GM18907 (cell line): Measurements from ENCODE around the gene TRDMT1.

Source experiments
- ATAC-seq: cut with Tn5 transposase; IDR thresholded peaks from one replicate; pipeline ENCODE4 v1.9.1; 2021; ENCODE audit warnings: mild to moderate bottlenecking, moderate library complexity; ENCODE audit not compliant: unreplicated experiment

The TRDMT1 gene

DNA sequence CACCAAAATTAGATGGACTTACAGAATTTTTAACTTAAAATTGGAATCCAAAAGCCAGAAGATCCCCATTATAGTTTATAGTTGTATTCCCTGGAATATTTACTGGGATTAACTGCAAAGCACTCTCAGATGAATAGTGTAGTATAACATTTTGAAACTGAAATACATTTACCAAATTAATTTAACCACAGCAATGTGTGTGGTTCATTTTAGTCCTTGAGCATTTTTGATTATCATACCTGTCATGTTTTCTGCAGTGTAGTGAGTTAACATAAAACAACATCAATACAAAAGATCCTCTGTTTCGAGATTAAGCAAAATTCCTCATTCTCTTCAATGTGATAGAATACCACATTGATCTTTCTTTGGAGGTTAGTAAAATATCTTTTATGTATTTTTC is 30.3 kb upstream of the TRDMT1 start:
- ATAC-seq: no peak

- peak; percentile 55 for ATAC-seq
Observed at GRCh38 chr10:17229967-17230682, 28.7 kb upstream of the TRDMT1 start.

DNA sequence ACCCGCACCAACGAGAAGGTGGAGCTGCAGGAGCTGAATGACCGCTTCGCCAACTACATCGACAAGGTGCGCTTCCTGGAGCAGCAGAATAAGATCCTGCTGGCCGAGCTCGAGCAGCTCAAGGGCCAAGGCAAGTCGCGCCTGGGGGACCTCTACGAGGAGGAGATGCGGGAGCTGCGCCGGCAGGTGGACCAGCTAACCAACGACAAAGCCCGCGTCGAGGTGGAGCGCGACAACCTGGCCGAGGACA is 28.2 kb upstream of the TRDMT1 start:
- no peak for ATAC-seq

DNA sequence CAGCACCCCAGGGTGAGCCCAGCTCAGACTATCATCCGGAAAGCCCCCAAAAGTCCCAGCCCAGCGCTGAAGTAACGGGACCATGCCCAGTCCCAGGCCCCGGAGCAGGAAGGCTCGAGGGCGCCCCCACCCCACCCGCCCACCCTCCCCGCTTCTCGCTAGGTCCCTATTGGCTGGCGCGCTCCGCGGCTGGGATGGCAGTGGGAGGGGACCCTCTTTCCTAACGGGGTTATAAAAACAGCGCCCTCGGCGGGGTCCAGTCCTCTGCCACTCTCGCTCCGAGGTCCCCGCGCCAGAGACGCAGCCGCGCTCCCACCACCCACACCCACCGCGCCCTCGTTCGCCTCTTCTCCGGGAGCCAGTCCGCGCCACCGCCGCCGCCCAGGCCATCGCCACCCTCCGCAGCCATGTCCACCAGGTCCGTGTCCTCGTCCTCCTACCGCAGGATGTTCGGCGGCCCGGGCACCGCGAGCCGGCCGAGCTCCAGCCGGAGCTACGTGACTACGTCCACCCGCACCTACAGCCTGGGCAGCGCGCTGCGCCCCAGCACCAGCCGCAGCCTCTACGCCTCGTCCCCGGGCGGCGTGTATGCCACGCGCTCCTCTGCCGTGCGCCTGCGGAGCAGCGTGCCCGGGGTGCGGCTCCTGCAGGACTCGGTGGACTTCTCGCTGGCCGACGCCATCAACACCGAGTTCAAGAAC is 27.7 kb upstream of the TRDMT1 start:
- ATAC-seq: peak; percentile 37

GRCh38 chr10:17228091-17229015 is 26.9 kb upstream of the TRDMT1 start, which contains the start of gene VIM:
VIM (plus strand) TSS chr10:17228241; CDS start chr10:17229423, 1,182 bp downstream.
- peak; percentile 51 for ATAC-seq

DNA sequence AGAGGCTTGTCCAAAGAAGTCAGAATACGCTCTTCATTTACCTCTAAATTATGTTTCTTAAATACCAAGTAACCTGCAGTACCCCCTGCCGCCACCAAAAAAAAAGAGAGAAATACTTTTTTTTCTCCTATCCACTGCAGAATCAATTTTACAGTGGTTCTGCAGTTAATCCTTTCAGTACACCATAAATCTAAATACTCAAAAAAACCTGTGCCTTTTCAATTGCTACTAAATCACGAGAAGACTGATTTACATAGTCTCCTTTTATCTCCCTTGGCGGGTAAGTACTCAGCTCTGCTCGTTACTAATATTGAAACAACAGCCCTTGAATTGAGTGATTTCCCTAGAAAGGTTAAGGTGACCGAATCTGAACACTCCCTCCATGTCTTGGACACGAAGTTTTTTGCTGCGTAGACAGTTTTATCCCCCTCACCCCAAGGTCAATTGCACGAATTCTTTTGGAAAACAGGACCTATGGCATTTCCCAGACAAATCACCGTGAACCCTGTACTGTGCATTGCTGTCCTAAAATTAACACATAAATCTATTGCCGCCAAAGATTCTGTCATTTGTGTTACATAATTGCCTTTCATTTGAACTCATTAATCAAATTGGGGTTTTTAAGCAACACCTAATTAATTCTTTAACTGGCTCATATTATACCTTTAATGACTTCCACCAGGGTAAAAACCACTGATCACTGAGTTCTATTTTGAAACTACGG is 26.1 kb upstream of the TRDMT1 start:
- peak; percentile 27 for ATAC-seq

DNA sequence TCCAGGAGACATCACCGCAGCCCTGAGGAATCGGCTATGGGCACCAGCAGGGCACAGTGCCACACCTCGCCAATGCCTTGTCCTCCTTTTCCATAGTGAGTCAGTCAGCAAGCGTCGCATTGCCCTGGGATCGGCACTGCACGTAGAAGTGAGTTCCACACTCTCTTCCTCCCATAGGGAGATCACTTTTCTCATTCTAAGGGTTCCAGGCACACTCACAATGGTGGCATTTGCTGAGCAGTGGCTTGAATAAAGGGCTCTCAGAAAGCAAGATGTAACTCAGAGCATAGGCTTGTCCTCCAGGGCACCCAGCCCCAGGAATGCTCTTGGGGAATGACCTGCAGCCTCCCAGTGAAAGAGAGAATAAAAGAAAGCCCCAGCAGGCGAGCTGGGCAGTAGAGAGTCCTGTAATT is 25.4 kb upstream of the TRDMT1 start:
- ATAC-seq: no peak

DNA sequence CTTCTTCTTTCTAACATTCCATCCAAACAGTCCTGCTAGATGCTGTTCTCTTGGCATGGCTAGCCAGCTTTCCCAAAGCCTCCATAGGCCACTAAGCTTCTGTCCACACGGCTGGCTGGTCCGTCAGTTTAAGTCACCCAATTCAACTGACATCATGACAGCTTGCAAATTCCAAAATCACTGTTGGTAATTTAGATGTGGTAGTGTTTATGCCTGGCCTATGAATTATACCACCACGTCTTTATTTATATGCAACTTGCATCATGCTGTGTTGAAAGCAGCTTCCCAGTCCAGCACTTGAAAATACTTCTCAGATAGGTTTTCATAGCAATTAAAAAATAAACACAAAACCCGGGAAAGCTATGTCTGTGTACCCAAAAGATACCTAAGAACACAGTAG is 24.3 kb upstream of the TRDMT1 start:
- ATAC-seq: no peak

GRCh38 chr10:17222329-17222728 is 20.9 kb upstream of the TRDMT1 start:
- ATAC-seq: no peak

- no peak for ATAC-seq
Observed at GRCh38 chr10:17220652-17221100, 19.2 kb upstream of the TRDMT1 start.

DNA sequence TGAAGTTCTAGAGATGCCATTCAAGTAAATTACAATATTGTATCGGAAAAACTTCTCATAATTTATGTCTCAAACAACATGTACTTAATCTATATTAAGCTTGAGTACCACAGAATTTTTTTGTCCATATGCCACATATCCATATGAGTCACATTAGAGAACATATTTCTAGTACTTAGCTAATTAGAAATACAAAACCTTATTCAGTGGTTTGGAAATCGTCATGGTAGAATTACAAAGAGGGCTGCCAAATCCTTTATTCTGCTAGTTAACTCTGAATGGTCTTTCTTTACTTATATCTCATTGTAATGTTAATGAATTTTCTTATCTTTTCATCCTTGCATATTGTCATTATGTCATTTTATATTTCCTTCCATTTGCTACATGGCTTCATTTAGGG is 17.6 kb upstream of the TRDMT1 start:
- ATAC-seq: no peak

DNA sequence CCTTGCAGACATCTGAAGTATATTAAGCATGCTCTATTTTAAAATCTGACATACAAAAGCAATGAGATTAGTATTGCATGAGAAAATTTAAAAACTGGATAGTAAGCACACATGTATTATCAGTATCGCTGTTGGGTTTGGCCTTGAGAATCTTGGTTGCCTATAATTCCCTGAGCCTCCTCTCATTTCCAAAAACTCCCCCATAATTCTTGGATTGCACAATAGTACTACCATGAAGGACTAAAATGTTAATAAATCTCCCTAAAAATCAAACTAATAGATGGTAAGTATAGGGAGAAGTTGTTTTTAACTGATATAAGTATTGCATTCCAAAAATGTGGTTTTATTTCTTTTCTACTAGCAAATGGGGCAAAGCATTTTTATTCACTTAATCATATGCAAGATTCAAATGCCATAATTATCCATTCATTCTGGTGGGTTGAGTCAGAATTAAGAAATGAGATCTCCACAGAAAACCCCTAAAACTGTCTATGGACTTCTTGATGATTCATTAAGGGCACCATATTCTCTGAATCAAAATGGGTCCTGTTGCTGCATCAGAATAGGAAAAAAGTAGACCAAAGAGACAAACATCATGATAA is 16.3 kb upstream of the TRDMT1 start:
- ATAC-seq: no peak

GRCh38 chr10:17216901-17217395 is 15.5 kb upstream of the TRDMT1 start:
- no peak for ATAC-seq

DNA sequence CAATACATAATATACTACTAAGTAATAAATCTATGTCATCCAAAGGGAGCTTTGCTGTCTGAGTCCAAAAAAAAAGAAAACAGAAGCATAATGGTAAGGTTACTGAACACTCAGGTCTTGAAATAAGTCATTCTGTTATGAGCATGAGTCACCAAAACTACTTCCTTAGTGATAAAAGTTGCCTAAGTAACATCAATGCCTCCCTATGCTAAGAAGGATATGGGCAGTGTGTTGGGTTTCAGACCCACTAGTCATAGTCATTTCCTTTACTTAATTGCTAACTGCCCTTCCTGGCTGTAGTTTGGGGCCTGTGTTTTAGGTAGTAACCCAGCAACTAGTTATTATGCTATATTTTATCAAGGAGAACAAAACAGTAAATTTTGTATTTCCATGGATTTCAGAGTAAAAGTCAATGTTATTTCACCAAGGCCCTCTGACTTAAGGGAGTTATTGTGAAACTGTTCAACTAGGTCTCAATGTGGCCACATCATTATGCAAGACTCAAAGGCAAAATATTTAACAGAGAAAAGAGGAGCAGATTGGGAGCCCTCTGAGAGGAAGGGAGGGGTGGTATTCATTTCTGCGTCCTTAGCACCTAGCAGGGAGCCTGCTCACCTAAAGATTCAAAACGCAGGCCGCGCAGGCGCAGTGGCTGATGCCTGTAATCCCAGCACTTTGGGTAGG is 14.9 kb upstream of the TRDMT1 start:
- peak; percentile 100 for ATAC-seq

DNA sequence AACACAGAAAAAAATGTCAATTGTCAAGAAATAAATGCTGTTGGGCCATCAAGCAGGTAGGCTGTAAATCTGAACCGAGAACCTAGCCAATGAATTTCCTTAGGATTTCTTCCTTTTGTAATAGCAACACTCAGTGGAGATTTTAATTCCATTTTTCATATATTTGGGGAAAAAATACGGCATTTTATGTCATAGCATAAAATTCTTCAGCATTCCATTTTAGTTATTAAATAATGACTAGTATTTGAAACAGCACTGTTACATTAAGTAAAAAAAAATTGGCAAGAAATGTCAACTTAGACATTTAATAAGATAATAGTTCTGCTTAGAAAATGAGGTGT is 14.3 kb upstream of the TRDMT1 start:
- ATAC-seq: no peak

GRCh38 chr10:17214971-17215781 is 13.7 kb upstream of the TRDMT1 start:
- ATAC-seq: no peak

- no peak for ATAC-seq
Observed at GRCh38 chr10:17214526-17214925, 13.1 kb upstream of the TRDMT1 start.

DNA sequence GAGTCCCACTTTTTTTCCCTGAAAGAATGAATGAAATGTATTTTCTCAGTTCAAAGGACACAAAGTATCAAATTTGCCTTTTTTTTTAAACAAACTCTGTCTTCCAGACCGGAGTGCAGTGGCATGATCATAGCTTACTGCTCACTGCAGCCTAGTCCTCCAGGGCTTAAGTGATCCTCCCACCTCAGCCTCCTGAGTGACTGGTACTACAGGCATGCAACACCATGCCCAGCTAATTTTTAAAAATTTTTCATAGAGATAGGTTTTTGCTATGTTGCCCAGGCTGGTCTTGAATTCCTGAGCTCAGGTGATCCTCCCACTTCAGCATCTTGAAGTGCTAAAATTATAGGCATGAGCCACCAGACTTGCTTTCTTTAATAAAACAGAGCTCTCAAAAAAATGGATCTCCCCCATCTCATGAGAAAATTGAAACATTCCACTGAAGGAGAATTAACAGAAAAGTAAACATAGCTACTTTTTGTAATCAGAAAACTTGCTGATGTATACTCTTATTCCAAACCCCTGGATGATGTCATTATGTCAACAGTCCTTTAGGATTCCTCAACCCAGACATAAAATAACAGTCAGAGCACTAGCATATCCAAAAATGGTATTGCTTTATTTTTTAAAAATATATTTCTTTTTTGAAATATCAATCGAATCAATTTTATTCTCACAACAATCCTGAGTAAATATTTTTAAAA is 12.3 kb upstream of the TRDMT1 start:
- no peak for ATAC-seq
